HG02981 (cell line): ENCODE results near the gene ENG.
A peak's percentile ranks its signal among the peaks of the same experiment; 100 is the strongest.

ENCODE experiments used
- ATAC-seq: cut with Tn5 transposase; IDR thresholded peaks from one replicate; pipeline ENCODE4 v1.9.1; 2021; ENCODE audit warnings: mild to moderate bottlenecking, moderate library complexity; ENCODE audit not compliant: unreplicated experiment

Gene ENG

GRCh38 chr9:127778280-127779135 lies 76.0 kb downstream of the ENG start, which contains the start of gene SH2D3C:
Gene SH2D3C (minus strand): TSS chr9:127778666. CDS start chr9:127778627, 39 bp downstream.
- peak; percentile 2 for ATAC-seq

GRCh38 chr9:127777368-127777980 lies 77.0 kb downstream of the ENG start:
- ATAC-seq, result no peak

- ATAC-seq, result no peak
Observed at GRCh38 chr9:127776924-127777289, 77.6 kb downstream of the ENG start.

- ATAC-seq, result no peak
Observed at GRCh38 chr9:127776195-127776923, 78.1 kb downstream of the ENG start.

- no peak for ATAC-seq
Observed at GRCh38 chr9:127773981-127774380, 80.5 kb downstream of the ENG start.

GRCh38 chr9:127773272-127773671 lies 81.2 kb downstream of the ENG start:
- no peak for ATAC-seq

GRCh38 chr9:127772603-127773002 lies 81.9 kb downstream of the ENG start:
- ATAC-seq, result no peak

- ATAC-seq, result no peak
Observed at GRCh38 chr9:127771570-127772189, 82.8 kb downstream of the ENG start.

- peak; percentile 85 for ATAC-seq
Observed at GRCh38 chr9:127770905-127771569, 83.4 kb downstream of the ENG start.

GRCh38 chr9:127770583-127770904 lies 83.9 kb downstream of the ENG start:
- no peak for ATAC-seq

- ATAC-seq, result no peak
Observed at GRCh38 chr9:127769929-127770582, 84.4 kb downstream of the ENG start.

GRCh38 chr9:127769101-127769500 lies 85.4 kb downstream of the ENG start:
- ATAC-seq, result no peak

- no peak for ATAC-seq
Observed at GRCh38 chr9:127768698-127769097, 85.8 kb downstream of the ENG start.

- ATAC-seq, result no peak
Observed at GRCh38 chr9:127767909-127768331, 86.5 kb downstream of the ENG start.

GRCh38 chr9:127767410-127767809 lies 87.0 kb downstream of the ENG start:
- no peak for ATAC-seq

- no peak for ATAC-seq
Observed at GRCh38 chr9:127765418-127765817, 89.0 kb downstream of the ENG start.
